Right lobe of liver (tissue), 4 donors: Measurements from ENCODE around the gene TXNDC5.

ENCODE experiments used
- CTCF ChIP-seq, 4 donors: fragments of 200-600 bp in 3 of 4; fragments of 450-650 bp in 1 of 4; IDR thresholded peaks; one replicate each; pipeline versions ENCODE4 v1.5.1 to v1.8.0; 2016 to 2022; ENCODE audit warnings: antibody characterized with exemption in 4 of 4, mild to moderate bottlenecking in 2 of 4
- POLR2A ChIP-seq: fragments of 450-650 bp; IDR thresholded peaks from one replicate; pipeline ENCODE4 v1.6.1; 2017; ENCODE audit warnings: antibody characterized with exemption, mild to moderate bottlenecking
- donor health status: DM: no; HTN: no; CAD: no.
- donor health status: DM: no; HTN: no; CAD: no.
- donor health status: DM: no; HTN: yes; CAD: no.

DNA sequence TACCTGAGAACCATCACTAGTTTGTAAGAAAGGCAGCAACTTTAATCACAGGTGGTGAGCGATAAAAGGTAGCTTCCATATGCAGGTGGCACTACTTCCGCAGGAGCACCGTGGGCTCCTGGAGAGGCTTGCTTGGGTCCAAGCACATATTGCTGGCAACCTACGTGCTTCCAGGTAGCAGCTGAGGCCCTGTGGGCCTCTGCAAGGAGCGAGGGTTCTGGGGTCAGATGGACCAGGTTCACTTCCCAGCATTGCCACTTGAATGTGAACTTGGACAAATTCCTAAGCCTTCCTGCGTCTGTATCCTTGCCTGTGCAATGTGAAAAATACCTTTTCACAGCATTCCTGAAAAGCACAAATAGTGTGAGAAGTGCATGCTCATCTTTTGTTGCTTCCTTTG lies 31.0 kb downstream of the TXNDC5 start:
- TF ChIP-seq CTCF (IDR thresholded peaks at IDR 0.05): no peak
- TF ChIP-seq POLR2A: no peak
